ENCODE measurements around the gene TCAP. TPM values are rescaled to one million over a fixed set of nuclear protein-coding genes. Genes with fewer than 3 reads are reported as not detected.

TCAP gene
- total RNA-seq, 1 donor from 2014 or later: 2.7 TPM

DNA sequence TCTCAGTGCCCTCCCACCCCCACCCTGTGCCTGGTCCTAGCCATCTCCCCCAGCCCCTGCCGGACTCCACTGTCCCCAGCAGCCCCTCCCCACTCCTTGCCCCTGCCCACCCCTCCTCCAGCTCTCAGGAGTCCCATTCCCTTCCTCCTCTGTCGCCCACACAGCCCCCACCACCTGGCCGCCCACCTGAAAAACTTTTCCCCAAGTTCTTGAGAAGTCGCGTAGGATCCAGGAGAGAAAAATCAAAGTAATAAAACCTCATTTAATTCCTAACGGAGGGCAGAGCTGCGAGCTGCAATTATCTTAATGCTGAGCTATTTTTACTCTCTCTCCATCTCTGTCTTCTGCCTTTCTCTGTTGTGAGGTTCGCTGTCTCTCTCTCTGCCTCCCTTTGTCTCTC lies 40.8 kb upstream of the TCAP start:
- peaks cover 7% of the 10 kb centered on the region for H3K4me1 Mint-ChIP-seq (ENCODE audit: low read depth)
- no peaks in the 10 kb centered on the region for H3K9me3 Mint-ChIP-seq (ENCODE audit: low read depth)
- H3K36me3 Mint-ChIP-seq (ENCODE audit: insufficient read depth): no peaks in the 10 kb centered on the region
- TF ChIP-seq, protein P1, sequence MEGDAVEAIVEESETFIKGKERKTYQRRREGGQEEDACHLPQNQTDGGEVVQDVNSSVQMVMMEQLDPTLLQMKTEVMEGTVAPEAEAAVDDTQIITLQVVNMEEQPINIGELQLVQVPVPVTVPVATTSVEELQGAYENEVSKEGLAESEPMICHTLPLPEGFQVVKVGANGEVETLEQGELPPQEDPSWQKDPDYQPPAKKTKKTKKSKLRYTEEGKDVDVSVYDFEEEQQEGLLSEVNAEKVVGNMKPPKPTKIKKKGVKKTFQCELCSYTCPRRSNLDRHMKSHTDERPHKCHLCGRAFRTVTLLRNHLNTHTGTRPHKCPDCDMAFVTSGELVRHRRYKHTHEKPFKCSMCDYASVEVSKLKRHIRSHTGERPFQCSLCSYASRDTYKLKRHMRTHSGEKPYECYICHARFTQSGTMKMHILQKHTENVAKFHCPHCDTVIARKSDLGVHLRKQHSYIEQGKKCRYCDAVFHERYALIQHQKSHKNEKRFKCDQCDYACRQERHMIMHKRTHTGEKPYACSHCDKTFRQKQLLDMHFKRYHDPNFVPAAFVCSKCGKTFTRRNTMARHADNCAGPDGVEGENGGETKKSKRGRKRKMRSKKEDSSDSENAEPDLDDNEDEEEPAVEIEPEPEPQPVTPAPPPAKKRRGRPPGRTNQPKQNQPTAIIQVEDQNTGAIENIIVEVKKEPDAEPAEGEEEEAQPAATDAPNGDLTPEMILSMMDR (IDR thresholded peaks at IDR 0.05; ENCODE audit: unreplicated experiment): no peak
- no peak overlapping the region for H3K27ac Mint-ChIP-seq
- H3K27me3 Mint-ChIP-seq: peaks cover 68% of the 10 kb centered on the region
- H3K4me3 Mint-ChIP-seq (ENCODE audit: low read depth): no peak overlapping the region
- DNase-seq (ENCODE audit: low spot score, unreplicated experiment): no peak

DNA sequence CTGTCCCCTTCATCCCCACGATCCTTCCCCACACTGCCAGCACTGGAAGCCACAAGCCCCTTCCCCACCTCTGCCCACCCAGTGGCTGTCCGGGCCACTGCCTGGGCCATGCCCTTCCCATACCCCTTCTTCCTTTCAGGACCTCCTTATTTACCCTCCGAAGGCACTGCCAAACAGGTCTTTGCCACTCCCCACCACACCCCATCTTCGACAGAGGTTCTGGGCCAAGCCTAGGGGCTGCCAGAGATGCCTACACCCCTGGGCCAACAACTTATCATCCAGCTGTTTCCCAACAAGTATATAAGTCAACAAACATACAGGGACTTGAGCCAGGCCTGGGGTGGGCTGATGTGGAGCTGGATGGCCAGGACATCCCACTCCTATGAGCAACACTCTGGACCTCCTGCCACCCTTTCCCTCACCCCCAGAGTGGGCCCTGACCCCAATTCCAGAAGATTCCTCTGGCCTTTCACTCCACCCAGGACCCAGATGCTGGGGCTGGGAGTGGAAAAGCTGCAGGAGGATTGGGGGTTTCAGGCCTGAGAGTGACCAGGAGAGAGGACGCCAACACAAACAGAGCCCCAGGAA lies 39.9 kb upstream of the TCAP start:
- TF ChIP-seq, protein P1 (IDR thresholded peaks at IDR 0.05; ENCODE audit: unreplicated experiment): no peak
- H3K4me1 Mint-ChIP-seq (ENCODE audit: low read depth): peaks cover 7% of the 10 kb centered on the region
- H3K4me3 Mint-ChIP-seq (ENCODE audit: low read depth): no peak overlapping the region
- H3K36me3 Mint-ChIP-seq (ENCODE audit: insufficient read depth): no peaks in the 10 kb centered on the region
- H3K27me3 Mint-ChIP-seq: peaks cover 68% of the 10 kb centered on the region
- no peak for DNase-seq (ENCODE audit: low spot score, unreplicated experiment)
- no peaks in the 10 kb centered on the region for H3K9me3 Mint-ChIP-seq (ENCODE audit: low read depth)
- no peak overlapping the region for H3K27ac Mint-ChIP-seq

DNA sequence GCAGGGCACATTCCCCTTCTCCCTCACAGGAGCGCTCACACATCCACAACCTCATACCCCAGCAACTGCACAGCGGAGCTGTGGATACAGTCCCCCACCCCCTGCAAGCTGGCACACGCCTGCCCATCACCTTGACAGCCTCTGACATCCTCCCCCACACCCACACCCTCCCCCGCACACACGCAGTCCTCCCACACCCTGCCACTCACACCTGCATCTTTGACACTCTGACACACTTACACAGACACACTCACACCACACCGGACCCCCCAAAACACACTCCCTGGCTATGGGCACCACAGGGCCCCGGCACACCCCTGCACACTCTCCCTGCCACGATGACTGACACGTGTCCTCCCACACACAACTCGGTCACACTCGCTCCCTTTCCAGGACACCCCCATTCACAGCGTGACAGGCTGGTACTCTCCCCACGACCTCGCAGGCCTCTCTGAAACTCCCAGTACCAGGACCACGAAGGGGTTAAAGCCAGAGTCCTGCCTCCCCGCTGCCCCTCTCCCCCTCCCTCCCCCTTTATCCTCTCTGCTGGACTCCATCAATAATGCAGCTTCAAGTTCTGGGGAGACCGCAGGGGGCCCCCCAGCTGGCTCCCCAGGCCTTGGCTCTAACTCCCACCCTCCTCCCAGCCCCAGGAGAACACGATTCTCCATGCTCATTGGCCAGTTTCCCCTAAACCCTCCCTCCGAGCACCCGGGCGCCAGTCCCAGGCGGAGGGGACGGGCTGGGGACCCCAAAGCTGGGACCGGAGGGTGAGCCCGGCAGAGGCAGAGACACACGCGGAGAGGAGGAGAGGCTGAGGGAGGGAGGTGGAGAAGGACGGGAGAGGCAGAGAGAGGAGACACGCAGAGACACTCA lies 38.7 kb upstream of the TCAP start, which contains the start of gene PPP1R1B:
PPP1R1B (plus strand) TSS at position 782 of the 876 bp plus-strand sequence. CDS start 441 bp downstream, outside the sequence.
- Mint-ChIP-seq H3K4me3 (ENCODE audit: low read depth) (peak within 1 kb of the TSS; percentile 46), H3K9me3 (ENCODE audit: low read depth) (no peaks in the 10 kb centered on the region), H3K36me3 (ENCODE audit: insufficient read depth) (no peaks in the 10 kb centered on the region), H3K27me3 (peaks cover 70% of the 10 kb centered on the region), H3K4me1 (ENCODE audit: low read depth) (peaks cover 10% of the 10 kb centered on the region), H3K27ac (no peak within 1 kb of the TSS)
- TF ChIP-seq, protein P1 (IDR thresholded peaks at IDR 0.05; ENCODE audit: unreplicated experiment): no peak
- no peak for DNase-seq (ENCODE audit: low spot score, unreplicated experiment)

DNA sequence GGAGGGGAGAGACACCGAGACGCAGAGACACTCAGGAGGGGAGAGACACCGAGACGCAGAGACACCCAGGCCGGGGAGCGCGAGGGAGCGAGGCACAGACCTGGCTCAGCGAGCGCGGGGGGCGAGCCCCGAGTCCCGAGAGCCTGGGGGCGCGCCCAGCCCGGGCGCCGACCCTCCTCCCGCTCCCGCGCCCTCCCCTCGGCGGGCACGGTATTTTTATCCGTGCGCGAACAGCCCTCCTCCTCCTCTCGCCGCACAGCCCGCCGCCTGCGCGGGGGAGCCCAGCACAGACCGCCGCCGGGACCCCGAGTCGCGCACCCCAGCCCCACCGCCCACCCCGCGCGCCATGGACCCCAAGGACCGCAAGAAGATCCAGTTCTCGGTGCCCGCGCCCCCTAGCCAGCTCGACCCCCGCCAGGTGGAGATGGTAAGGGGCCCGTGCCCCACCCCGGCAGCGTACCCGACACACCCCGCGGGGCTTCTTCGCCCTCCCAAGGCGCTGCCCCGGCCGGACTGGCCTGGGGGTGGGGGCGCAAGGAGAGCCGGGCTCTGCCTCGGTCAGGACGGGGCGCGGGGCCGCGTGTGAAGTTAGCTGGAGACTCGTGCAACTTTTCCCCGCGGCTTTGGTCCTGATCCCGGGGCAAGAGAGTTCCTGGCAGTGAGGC lies 38.0 kb upstream of the TCAP start:
- Mint-ChIP-seq H3K4me1 (ENCODE audit: low read depth) (peaks cover 13% of the 10 kb centered on the region), H3K27ac (no peak overlapping the region), H3K36me3 (ENCODE audit: insufficient read depth) (no peaks in the 10 kb centered on the region), H3K4me3 (ENCODE audit: low read depth) (peak overlapping the region; percentile 46), H3K27me3 (peaks cover 71% of the 10 kb centered on the region), H3K9me3 (ENCODE audit: low read depth) (no peaks in the 10 kb centered on the region)
- TF ChIP-seq, protein P1 (IDR thresholded peaks at IDR 0.05; ENCODE audit: unreplicated experiment): no peak
- no peak for DNase-seq (ENCODE audit: low spot score, unreplicated experiment)
